Activated T-helper 2 cell treated with anti-CD3 and anti-CD28 coated beads, Interferon-gamma antibody, Interleukin-2, Interleukin-4, amounts not matched to agents 10 μg/mL and 5 μg/mL and 100 μg/mL, durations not matched to agents 14 hours and 24 hours and 36 hours (primary cell): ENCODE measurements around the gene MICAL3. TPM values are rescaled to one million over a fixed set of nuclear protein-coding genes. Genes with fewer than 3 reads are reported as not detected.
A peak's percentile ranks its signal among the peaks of the same experiment; 100 is the strongest.
"Not testable (repeated sequence)": the region's sequence is repeated elsewhere in the genome, so short reads cannot be mapped to it uniquely, and the experiment has no call there.

Experiments used
- DNase-seq: peaks from one replicate; pipeline ENCODE4 v3.0.0; 2021; ENCODE audit warnings: low spot score
- H3K27ac Mint-ChIP-seq: one replicate; pipeline ENCODE4 v1.8.0; 2021; ENCODE audit warnings: mixed read lengths
- H3K27me3 Mint-ChIP-seq: one replicate; pipeline ENCODE4 v1.8.0; 2021; ENCODE audit warnings: low read depth, mixed read lengths
- H3K36me3 Mint-ChIP-seq: one replicate; pipeline ENCODE4 v1.8.0; 2021; ENCODE audit warnings: low read depth, mixed read lengths
- H3K4me1 Mint-ChIP-seq: one replicate; pipeline ENCODE4 v1.8.0; 2021; ENCODE audit warnings: low read depth, mixed read lengths
- H3K4me3 Mint-ChIP-seq: one replicate; pipeline ENCODE4 v1.8.0; 2021; ENCODE audit warnings: low read depth, mild to moderate bottlenecking, moderate library complexity, mixed read lengths
- H3K9me3 Mint-ChIP-seq: one replicate; pipeline ENCODE4 v1.8.0; 2021; ENCODE audit warnings: mixed read lengths
- intact Hi-C: fragments of 100-400 bp; cut with micrococcal nuclease; formaldehyde crosslinking; loops from one replicate; pipeline ENCODE4 v1.15.1; 2023
- total RNA-seq: library from RNA; stranded (reverse); gene quantifications from 2 replicates; pipeline ENCODE4 v1.2.3, GENCODE V29; 2022

Gene MICAL3, protein sequence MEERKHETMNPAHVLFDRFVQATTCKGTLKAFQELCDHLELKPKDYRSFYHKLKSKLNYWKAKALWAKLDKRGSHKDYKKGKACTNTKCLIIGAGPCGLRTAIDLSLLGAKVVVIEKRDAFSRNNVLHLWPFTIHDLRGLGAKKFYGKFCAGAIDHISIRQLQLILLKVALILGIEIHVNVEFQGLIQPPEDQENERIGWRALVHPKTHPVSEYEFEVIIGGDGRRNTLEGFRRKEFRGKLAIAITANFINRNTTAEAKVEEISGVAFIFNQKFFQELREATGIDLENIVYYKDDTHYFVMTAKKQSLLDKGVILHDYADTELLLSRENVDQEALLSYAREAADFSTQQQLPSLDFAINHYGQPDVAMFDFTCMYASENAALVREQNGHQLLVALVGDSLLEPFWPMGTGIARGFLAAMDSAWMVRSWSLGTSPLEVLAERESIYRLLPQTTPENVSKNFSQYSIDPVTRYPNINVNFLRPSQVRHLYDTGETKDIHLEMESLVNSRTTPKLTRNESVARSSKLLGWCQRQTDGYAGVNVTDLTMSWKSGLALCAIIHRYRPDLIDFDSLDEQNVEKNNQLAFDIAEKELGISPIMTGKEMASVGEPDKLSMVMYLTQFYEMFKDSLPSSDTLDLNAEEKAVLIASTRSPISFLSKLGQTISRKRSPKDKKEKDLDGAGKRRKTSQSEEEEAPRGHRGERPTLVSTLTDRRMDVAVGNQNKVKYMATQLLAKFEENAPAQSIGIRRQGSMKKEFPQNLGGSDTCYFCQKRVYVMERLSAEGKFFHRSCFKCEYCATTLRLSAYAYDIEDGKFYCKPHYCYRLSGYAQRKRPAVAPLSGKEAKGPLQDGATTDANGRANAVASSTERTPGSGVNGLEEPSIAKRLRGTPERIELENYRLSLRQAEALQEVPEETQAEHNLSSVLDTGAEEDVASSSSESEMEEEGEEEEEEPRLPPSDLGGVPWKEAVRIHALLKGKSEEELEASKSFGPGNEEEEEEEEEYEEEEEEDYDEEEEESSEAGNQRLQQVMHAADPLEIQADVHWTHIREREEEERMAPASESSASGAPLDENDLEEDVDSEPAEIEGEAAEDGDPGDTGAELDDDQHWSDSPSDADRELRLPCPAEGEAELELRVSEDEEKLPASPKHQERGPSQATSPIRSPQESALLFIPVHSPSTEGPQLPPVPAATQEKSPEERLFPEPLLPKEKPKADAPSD (N-terminal part only)
- 40.6 and 41.8 TPM in 2 replicates for total RNA-seq

DNA sequence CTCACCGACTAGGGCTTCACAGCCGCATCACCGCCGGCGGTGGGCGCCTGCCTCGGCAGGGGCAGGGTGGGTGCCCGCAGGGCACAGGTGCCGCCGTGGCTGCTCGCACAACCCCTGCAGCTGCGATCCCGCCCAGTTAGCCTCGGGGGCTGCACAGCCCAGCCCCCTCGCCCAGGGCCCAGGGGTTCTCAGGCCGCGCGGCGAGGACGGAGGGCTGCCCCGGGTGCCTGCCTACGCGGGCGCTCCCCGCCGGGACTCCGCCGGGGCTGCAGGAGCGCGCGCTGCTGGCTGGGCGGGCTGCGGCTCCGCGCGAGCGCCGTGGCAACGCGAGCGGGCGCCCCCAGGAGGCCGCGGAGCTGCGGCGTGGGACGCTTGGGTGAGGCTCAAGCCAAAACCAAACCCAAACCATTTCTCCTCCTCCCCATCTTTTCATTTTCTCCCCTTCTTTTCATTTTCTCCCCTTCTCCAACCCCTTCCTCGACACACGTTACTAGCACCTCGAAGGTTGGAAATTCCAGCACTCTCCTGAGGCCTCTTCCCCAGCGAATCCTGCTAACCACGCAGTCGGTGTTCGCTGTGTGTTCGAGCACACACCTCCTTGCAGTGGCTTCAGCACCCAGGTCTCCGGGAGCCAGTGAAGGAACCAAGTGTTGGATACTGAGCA is at the start of gene MICAL3:
TSS of gene MICAL3 (minus strand) at position 286 of the 664 bp plus-strand sequence. CDS start 117,749 bp downstream, outside the sequence.
- no peak within 1 kb of the TSS for H3K27ac Mint-ChIP-seq
- peaks cover 10% of the 10 kb centered on the region for H3K4me1 Mint-ChIP-seq
- intact Hi-C loops, result loop anchor here (1.0 to 2.0 kb wide), 2 partner anchors 52 to 194 kb away; partner anchors contain the start of gene PEX26
- no peaks in the 10 kb centered on the region for H3K36me3 Mint-ChIP-seq
- H3K27me3 Mint-ChIP-seq, result peaks cover 55% of the 10 kb centered on the region
- H3K4me3 Mint-ChIP-seq, result peak within 1 kb of the TSS; percentile 83
- peak; percentile 57 for DNase-seq
- no peaks in the 10 kb centered on the region for H3K9me3 Mint-ChIP-seq

DNA sequence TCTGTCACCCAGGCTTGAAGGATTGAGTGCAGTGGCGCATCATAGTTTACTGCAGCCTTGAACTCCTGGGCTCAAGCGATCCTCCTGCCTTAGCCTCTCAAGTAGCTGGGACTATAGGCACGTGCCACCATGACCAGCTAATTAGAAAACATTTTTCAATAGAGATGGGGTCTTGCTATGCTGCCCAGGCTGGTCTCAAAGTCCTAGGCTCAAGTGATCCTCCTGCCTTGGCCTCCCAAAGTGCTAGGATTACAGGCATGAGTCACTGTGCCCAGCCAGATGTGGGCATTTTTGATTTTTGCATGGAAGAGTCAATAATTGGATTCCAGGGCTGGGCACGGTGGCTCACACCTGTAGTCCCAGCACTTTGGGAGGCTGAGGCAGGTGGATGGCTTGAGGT is 49.6 kb upstream of the MICAL3 start:
- H3K27me3 Mint-ChIP-seq, DNase-seq, H3K4me3 Mint-ChIP-seq, H3K9me3 Mint-ChIP-seq, H3K27ac Mint-ChIP-seq, intact Hi-C loops, H3K36me3 Mint-ChIP-seq: not testable (repeated sequence)
- H3K4me1 Mint-ChIP-seq, result peaks cover 20% of the 10 kb centered on the region

- H3K9me3 Mint-ChIP-seq, result no peaks in the 10 kb centered on the region
- no peak overlapping the region for H3K4me3 Mint-ChIP-seq
- no peak overlapping the region for H3K27ac Mint-ChIP-seq
- peaks cover 7% of the 10 kb centered on the region for H3K27me3 Mint-ChIP-seq
- peaks cover 1% of the 10 kb centered on the region for H3K36me3 Mint-ChIP-seq
- H3K4me1 Mint-ChIP-seq, result peaks cover 16% of the 10 kb centered on the region
- DNase-seq, result no peak
- intact Hi-C loops, result no loop called here
These were observed 49.1 kb upstream of the MICAL3 start for GRCh38 chr22:18073467-18073866.

DNA sequence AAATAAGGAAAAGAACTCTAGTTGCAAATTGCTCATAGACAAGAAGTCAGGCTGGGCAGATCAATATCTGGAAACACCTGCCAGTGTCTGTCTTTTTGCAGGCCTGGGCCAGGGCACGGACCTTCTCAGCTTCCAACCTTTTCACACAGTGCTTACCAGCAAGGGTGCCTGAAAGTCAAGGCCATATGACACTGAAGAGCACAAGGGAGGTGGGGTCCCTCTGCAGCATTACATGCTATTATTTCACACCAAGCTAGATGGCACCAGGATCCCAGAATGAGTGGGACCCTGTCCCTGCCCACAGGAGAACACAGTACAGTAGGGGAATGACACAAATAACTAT is 47.6 kb upstream of the MICAL3 start:
- Mint-ChIP-seq H3K36me3 (no peaks in the 10 kb centered on the region), H3K27ac (no peak overlapping the region)

GRCh38 chr22:18071307-18071967 is 47.1 kb upstream of the MICAL3 start:
- intact Hi-C loops, H3K9me3 Mint-ChIP-seq, H3K4me3 Mint-ChIP-seq, H3K4me1 Mint-ChIP-seq, H3K27ac Mint-ChIP-seq, H3K36me3 Mint-ChIP-seq, DNase-seq: not testable (repeated sequence)
- peaks cover 19% of the 10 kb centered on the region for H3K27me3 Mint-ChIP-seq

More for the DNA sequence above, 47.6 kb upstream of the MICAL3 start:
- H3K9me3 Mint-ChIP-seq, result no peaks in the 10 kb centered on the region
- H3K27me3 Mint-ChIP-seq, result peaks cover 17% of the 10 kb centered on the region
- intact Hi-C loops, result no loop called here
- no peak for DNase-seq
- H3K4me3 Mint-ChIP-seq, result no peak overlapping the region
- peaks cover 9% of the 10 kb centered on the region for H3K4me1 Mint-ChIP-seq

- Mint-ChIP-seq H3K27ac (no peak overlapping the region), H3K4me1 (no peaks in the 10 kb centered on the region), H3K27me3 (peaks cover 25% of the 10 kb centered on the region), H3K4me3 (no peak overlapping the region), H3K36me3 (no peaks in the 10 kb centered on the region), H3K9me3 (no peaks in the 10 kb centered on the region)
- intact Hi-C loops, result no loop called here
- DNase-seq, result no peak
These were observed 46.4 kb upstream of the MICAL3 start for GRCh38 chr22:18070556-18071306.

- Mint-ChIP-seq H3K4me1 (no peaks in the 10 kb centered on the region), H3K4me3 (no peak overlapping the region), H3K9me3 (no peaks in the 10 kb centered on the region), H3K27me3 (peaks cover 32% of the 10 kb centered on the region), H3K36me3 (no peaks in the 10 kb centered on the region), H3K27ac (no peak overlapping the region)
- no peak for DNase-seq
- intact Hi-C loops, result no loop called here
These were observed 45.7 kb upstream of the MICAL3 start for GRCh38 chr22:18070041-18070440.

GRCh38 chr22:18069041-18069440 is 44.7 kb upstream of the MICAL3 start:
- no peak overlapping the region for H3K27ac Mint-ChIP-seq
- H3K9me3 Mint-ChIP-seq, result no peaks in the 10 kb centered on the region
- peaks cover 39% of the 10 kb centered on the region for H3K27me3 Mint-ChIP-seq

GRCh38 chr22:18068381-18068988 is 44.1 kb upstream of the MICAL3 start:
- Mint-ChIP-seq H3K4me1 (no peaks in the 10 kb centered on the region), H3K9me3 (no peaks in the 10 kb centered on the region), H3K4me3 (no peak overlapping the region), H3K27ac (no peak overlapping the region), H3K27me3 (peaks cover 39% of the 10 kb centered on the region), H3K36me3 (no peaks in the 10 kb centered on the region)
- intact Hi-C loops, result no loop called here
- no peak for DNase-seq

More at GRCh38 chr22:18069041-18069440, 44.7 kb upstream of the MICAL3 start:
- Mint-ChIP-seq H3K36me3 (no peaks in the 10 kb centered on the region), H3K4me1 (no peaks in the 10 kb centered on the region), H3K4me3 (no peak overlapping the region)
- no peak for DNase-seq
- intact Hi-C loops, result no loop called here

DNA sequence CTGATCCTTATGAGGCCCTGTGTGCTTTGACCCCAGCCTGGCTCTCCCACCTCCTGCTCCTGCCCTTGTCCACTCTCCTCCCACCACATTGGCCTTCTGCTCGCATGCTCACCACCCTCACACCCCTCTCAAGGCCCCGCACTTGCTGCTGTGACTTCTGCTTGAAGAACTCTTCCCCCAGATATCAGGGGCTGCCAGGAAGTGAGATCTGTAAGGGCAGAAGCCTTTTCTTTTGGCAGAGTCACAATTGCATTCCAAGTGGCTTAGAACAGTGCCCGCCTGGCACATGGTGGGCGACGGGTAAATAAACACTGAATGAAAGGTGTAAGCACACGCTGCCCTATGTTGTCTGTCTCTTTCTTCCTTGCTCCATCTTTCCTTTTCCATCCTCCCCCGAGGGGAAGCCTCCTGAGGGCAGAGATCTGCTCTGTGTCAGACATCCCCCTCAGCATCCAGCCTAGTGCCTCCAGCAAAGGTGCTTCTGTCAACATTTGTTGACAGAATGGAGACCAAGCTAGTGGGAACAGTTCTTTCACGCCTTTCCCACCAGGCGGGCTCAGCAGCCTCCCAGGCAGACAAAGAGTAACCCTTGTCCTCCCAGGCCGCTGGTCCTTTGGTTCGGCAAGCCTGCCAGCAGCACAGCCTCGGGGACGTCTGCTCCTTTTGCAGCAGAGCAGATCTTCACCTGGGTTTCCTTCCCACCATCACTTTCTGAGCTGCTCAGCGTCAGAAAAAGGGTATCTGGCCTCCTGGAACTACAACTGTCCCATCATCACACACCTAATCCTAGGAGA is 43.4 kb upstream of the MICAL3 start:
- Mint-ChIP-seq H3K4me3 (no peak overlapping the region), H3K27ac (no peak overlapping the region), H3K36me3 (no peaks in the 10 kb centered on the region), H3K27me3 (peaks cover 39% of the 10 kb centered on the region), H3K4me1 (no peaks in the 10 kb centered on the region), H3K9me3 (no peaks in the 10 kb centered on the region)
- intact Hi-C loops, result no loop called here
- no peak for DNase-seq
